K562 (cell line): ENCODE measurements around the gene USH2A. TPM values are rescaled to one million over a fixed set of nuclear protein-coding genes. Genes with fewer than 3 reads are reported as not detected.

Source experiments
- ATAC-seq: fragments of 200-7000 bp; cut with Tn5 transposase; 3 replicates; pipeline ENCODE4 v1.9.1; 2020; ENCODE audit warnings: moderate library complexity
- BruUV-seq: library from RNA; stranded (reverse); fragments of 400-500 nt; replicated peaks from 2 replicates; lab custom pipeline; 2021; lab: Mats Ljungman, UMichigan
- CTCF ChIA-PET: fragments of 300-600 bp; formaldehyde crosslinking; extraction: SDS; loops from one replicate; lab custom pipeline; 2021; ENCODE audit warnings: low intra/inter-chr PET ratio; lab: Yijun Ruan, JAX
- POLR2A ChIA-PET: fragments of 300-600, 350-650 bp; sonication (Branson Sonifier 250); formaldehyde crosslinking; extraction: SDS; loops from one replicate; lab custom pipeline; 2021; ENCODE audit warnings: antibody characterized with exemption, inconsistent platforms; lab: Yijun Ruan, JAX
- DNase-seq, 4 experiments: peaks; one replicate each; pipeline versions ENCODE4 v3.0.0 to v3.0.0-alpha.2; 2011 to 2018; ENCODE audit warnings: low spot score in 3 of 4, mixed read lengths in 3 of 4; ENCODE audit errors: extremely low read depth in 1 of 4
- FAIRE-seq: peaks from 2 replicates; lab custom pipeline; 2011; peaks lifted over from hg19 to GRCh38; lab: Jason Lieb, UNC
- H2AFZ ChIP-seq: 2 replicates; pipeline ENCODE4 v1.6.0; 2011; ENCODE audit warnings: low read depth, low read length, control low read depth, inconsistent platforms
- H3K27ac ChIP-seq: fragments of 200-600 bp; 3 replicates; pipeline ENCODE4 v1.8.0; 2011; ENCODE audit warnings: low read depth, mild to moderate bottlenecking, control low read depth, inconsistent platforms, low read length, moderate library complexity, mixed read lengths; ENCODE audit errors: extremely low read depth
- H3K27me3 ChIP-seq, 2 experiments: fragments of 300-600 bp in 1 of 2; 2 replicates in 1 of 2; 3 replicates in 1 of 2; pipeline versions ENCODE4 v1.6.0 to v1.8.0; 2011; ENCODE audit warnings: inconsistent platforms in 2 of 2, low read length in 2 of 2, mild to moderate bottlenecking in 1 of 2, mixed read lengths in 1 of 2, moderate library complexity in 1 of 2; ENCODE audit not compliant: control insufficient read depth in 2 of 2, insufficient read depth in 2 of 2
- H3K36me3 ChIP-seq: fragments of 300-600 bp; 3 replicates; pipeline ENCODE4 v1.8.0; 2011; ENCODE audit warnings: mild to moderate bottlenecking, low read length, inconsistent platforms; ENCODE audit not compliant: control insufficient read depth, insufficient read depth
- H3K4me1 ChIP-seq, 2 experiments: fragments of 200-600 bp in 1 of 2; replicated peaks in 1 of 2; 2 replicates in 1 of 2; 3 replicates in 1 of 2; pipeline versions ENCODE4 v1.5.1 to v1.8.0; 2011; ENCODE audit warnings: inconsistent platforms in 2 of 2, low read length in 2 of 2, mild to moderate bottlenecking in 1 of 2, mixed read lengths in 1 of 2, moderate library complexity in 1 of 2; ENCODE audit not compliant: control insufficient read depth in 2 of 2, insufficient read depth in 2 of 2
- H3K4me2 ChIP-seq: 2 replicates; pipeline ENCODE4 v1.6.1; 2011; ENCODE audit warnings: low read length, control low read depth, inconsistent platforms, mixed read lengths; ENCODE audit not compliant: insufficient read depth
- H3K4me3 ChIP-seq: fragments of 200-600 bp; sonication (generic), shearing (Covaris generic); 2 replicates; pipeline ENCODE4 v1.5.1; 2016; ENCODE audit warnings: control low read depth, inconsistent platforms
- H3K79me2 ChIP-seq: fragments of 200-600 bp; 3 replicates; pipeline ENCODE4 v1.8.0; 2011; ENCODE audit warnings: low read length, inconsistent platforms; ENCODE audit not compliant: control insufficient read depth, insufficient read depth
- H3K9ac ChIP-seq, 2 experiments: 2 replicates each; pipeline versions ENCODE4 v1.6.0 to v1.6.1; 2011; ENCODE audit warnings: low read depth in 2 of 2, low read length in 2 of 2, control low read depth in 1 of 2, inconsistent platforms in 1 of 2, mild to moderate bottlenecking in 1 of 2, mixed read lengths in 1 of 2; ENCODE audit not compliant: insufficient read depth in 1 of 2
- H3K9me1 ChIP-seq: one replicate; pipeline ENCODE4 v1.6.0; 2011; ENCODE audit warnings: inconsistent platforms, mild to moderate bottlenecking, low read length, moderate library complexity; ENCODE audit not compliant: control insufficient read depth, insufficient read depth
- H3K9me3 ChIP-seq: replicated peaks from 2 replicates; pipeline ENCODE4 v1.5.1; 2011; ENCODE audit warnings: low read depth, low read length, inconsistent platforms; ENCODE audit not compliant: control insufficient read depth, insufficient read depth
- H4K20me1 ChIP-seq: replicated peaks from 2 replicates; pipeline ENCODE4 v1.6.1; 2011; ENCODE audit warnings: low read length, inconsistent platforms, mixed read lengths; ENCODE audit not compliant: control insufficient read depth, insufficient read depth
- CBFB ChIP-seq: sonication (generic); formaldehyde crosslinking; IDR thresholded peaks from 2 replicates; pipeline ENCODE4 v1.4.0; 2020; ENCODE audit warnings: mild to moderate bottlenecking, missing genetic modification reagents
- CREM ChIP-seq: IDR thresholded peaks from 2 replicates; pipeline ENCODE4 v1.6.1; 2014; ENCODE audit warnings: antibody characterized with exemption, low read depth
- ELF2 ChIP-seq: fragments of 250-450 bp; sonication (Bioruptor Pico); IDR thresholded peaks from 2 replicates; pipeline ENCODE4 v1.5.0; 2021; ENCODE audit warnings: mild to moderate bottlenecking
- ETV1 ChIP-seq: fragments of 450-650 bp; conservative IDR thresholded peaks from 2 replicates; pipeline ENCODE4 v1.6.1; 2016; ENCODE audit warnings: missing genetic modification characterization, control low read depth, low read depth, missing compliant biosample characterization
- KHSRP ChIP-seq: fragments of 450-650 bp; IDR thresholded peaks from 2 replicates; pipeline ENCODE4 v1.6.1; 2017
- KLF1 ChIP-seq: fragments of 450-650 bp; IDR thresholded peaks from 2 replicates; pipeline ENCODE4 v1.6.1; 2016; ENCODE audit warnings: missing genetic modification characterization, missing compliant biosample characterization
- MED1 ChIP-seq: sonication (generic); formaldehyde crosslinking; IDR thresholded peaks from 2 replicates; pipeline ENCODE4 v1.8.1; 2023; ENCODE audit warnings: missing genetic modification reagents, borderline replicate concordance
- NBN ChIP-seq: fragments of 450-650 bp; IDR thresholded peaks from 2 replicates; pipeline ENCODE4 v1.6.1; 2016; ENCODE audit warnings: low read depth, mild to moderate bottlenecking
- NFIC ChIP-seq: fragments of 450-650 bp; IDR thresholded peaks from 2 replicates; pipeline ENCODE4 v1.6.1; 2017; ENCODE audit warnings: mild to moderate bottlenecking, inconsistent platforms
- TEAD1 ChIP-seq, 2 experiments: fragments of 450-650 bp in 1 of 2; sonication (generic) in 1 of 2; formaldehyde crosslinking; IDR thresholded peaks; 2 replicates each; pipeline versions ENCODE4 v1.4.0 to v1.8.0; 2020 to 2022; ENCODE audit warnings: mild to moderate bottlenecking in 2 of 2, missing genetic modification reagents in 1 of 2
- USF2 ChIP-seq: sonication (generic); formaldehyde crosslinking; IDR thresholded peaks from 2 replicates; pipeline ENCODE4 v1.5.0; 2020; ENCODE audit warnings: missing genetic modification reagents
- ZNF699 ChIP-seq: fragments of 250-450 bp; sonication (Bioruptor Pico); IDR thresholded peaks from 2 replicates; pipeline ENCODE4 v1.8.0; 2021; ENCODE audit warnings: mild to moderate bottlenecking, moderate library complexity; ENCODE audit not compliant: insufficient replicate concordance
- WGBS: fragments of 100-300 bp; shearing (Covaris generic); methylation state at CpG from one replicate; pipeline ENCODE4 v1.1.6; 2016; ENCODE audit warnings: low coverage, mixed read lengths; ENCODE audit not compliant: insufficient coverage; ENCODE audit errors: missing lambda C conversion rate; 5-methylcytosine and 5-hydroxymethylcytosine counted together
- in situ Hi-C: fragments of 300-500 bp; cut with MboI; formaldehyde crosslinking; loops from 4 replicates; pipeline ENCODE4 v1.15.0; 2018; ENCODE audit warnings: inconsistent platforms, mixed read lengths
- intact Hi-C: fragments of 100-400 bp; cut with micrococcal nuclease; formaldehyde crosslinking; loops from 2 replicates; pipeline ENCODE4 v1.14.2; 2022
- polyA plus RNA-seq, 8 experiments: library from polyadenylated mRNA; depleted of rRNA in 4 of 8; stranded (reverse) in 5 of 8; unstranded in 3 of 8; fragments of >200 nt; fragmentation: Nextera tagmentation in 2 of 8; fragmentation: Illumina TruSeq in 1 of 8; extraction: Ambion mirVana in 2 of 8; extraction: Trizol in 1 of 8; gene quantifications; 2 replicates each; pipeline versions ENCODE4 v1.2.1 to v1.2.3, GENCODE V29; 2011 to 2014; ENCODE audit warnings: inconsistent platforms in 1 of 8, missing spikeins in 1 of 8
- total RNA-seq, 7 experiments: library from RNA; depleted of rRNA in 6 of 7; stranded (reverse); fragments of >200 nt in 6 of 7; fragmentation: Illumina TruSeq in 2 of 7; extraction: Trizol in 2 of 7; gene quantifications; 2 replicates each; pipeline versions ENCODE4 v1.2.1 to v1.2.3, GENCODE V29; 2011 to 2021; ENCODE audit warnings: low replicate concordance in 1 of 7
- TF ChIP-seq, protein P1 (sequence below): sonication (generic); IDR thresholded peaks from 2 replicates; pipeline ENCODE4 v1.6.1; 2016
- TF ChIP-seq, protein P2 (sequence below): sonication (generic); formaldehyde crosslinking; IDR thresholded peaks from 2 replicates; pipeline ENCODE4 v1.8.0; 2022; ENCODE audit warnings: mild to moderate bottlenecking, missing genetic modification reagents, borderline replicate concordance
- TF ChIP-seq, protein P3 (sequence below): sonication (generic); formaldehyde crosslinking; IDR thresholded peaks from 2 replicates; pipeline ENCODE4 v1.8.0; 2023; ENCODE audit warnings: mild to moderate bottlenecking, missing genetic modification reagents

Gene USH2A
- total and polyA plus RNA-seq, 9 of the 15 experiments (the other 6 are each of a cell fraction or from before 2014, with no cell fraction given) = under 0.01 TPM; not detected in 7

- H3K9ac ChIP-seq = no peak overlapping the region
- ChIA-PET CTCF (no interaction called here), POLR2A (no interaction called here)
- no peak for DNase-seq
- H3K27ac ChIP-seq = no peak overlapping the region
- TF ChIP-seq TEAD1 (CRISPR knock-in tag; IDR thresholded peaks at IDR 0.05) (no peak), NBN (no peak), CBFB (CRISPR knock-in tag) (no peak), NFIC (no peak), USF2 (no peak), KHSRP (no peak), KLF1 (tag) (no peak), MED1 (CRISPR knock-in tag) (no peak), CREM (no peak), ETV1 (tag) (no peak), ELF2 (CRISPR knock-in tag) (no peak), ZNF699 (CRISPR knock-in tag) (no peak)
- TF ChIP-seq, protein P1, sequence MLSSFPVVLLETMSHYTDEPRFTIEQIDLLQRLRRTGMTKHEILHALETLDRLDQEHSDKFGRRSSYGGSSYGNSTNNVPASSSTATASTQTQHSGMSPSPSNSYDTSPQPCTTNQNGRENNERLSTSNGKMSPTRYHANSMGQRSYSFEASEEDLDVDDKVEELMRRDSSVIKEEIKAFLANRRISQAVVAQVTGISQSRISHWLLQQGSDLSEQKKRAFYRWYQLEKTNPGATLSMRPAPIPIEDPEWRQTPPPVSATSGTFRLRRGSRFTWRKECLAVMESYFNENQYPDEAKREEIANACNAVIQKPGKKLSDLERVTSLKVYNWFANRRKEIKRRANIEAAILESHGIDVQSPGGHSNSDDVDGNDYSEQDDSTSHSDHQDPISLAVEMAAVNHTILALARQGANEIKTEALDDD = no peak
- TF ChIP-seq, protein P2, sequence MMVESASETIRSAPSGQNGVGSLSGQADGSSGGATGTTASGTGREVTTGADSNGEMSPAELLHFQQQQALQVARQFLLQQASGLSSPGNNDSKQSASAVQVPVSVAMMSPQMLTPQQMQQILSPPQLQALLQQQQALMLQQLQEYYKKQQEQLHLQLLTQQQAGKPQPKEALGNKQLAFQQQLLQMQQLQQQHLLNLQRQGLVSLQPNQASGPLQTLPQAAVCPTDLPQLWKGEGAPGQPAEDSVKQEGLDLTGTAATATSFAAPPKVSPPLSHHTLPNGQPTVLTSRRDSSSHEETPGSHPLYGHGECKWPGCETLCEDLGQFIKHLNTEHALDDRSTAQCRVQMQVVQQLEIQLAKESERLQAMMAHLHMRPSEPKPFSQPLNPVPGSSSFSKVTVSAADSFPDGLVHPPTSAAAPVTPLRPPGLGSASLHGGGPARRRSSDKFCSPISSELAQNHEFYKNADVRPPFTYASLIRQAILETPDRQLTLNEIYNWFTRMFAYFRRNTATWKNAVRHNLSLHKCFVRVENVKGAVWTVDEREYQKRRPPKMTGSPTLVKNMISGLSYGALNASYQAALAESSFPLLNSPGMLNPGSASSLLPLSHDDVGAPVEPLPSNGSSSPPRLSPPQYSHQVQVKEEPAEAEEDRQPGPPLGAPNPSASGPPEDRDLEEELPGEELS (CRISPR knock-in tag) = no peak
- TF ChIP-seq, protein P3, sequence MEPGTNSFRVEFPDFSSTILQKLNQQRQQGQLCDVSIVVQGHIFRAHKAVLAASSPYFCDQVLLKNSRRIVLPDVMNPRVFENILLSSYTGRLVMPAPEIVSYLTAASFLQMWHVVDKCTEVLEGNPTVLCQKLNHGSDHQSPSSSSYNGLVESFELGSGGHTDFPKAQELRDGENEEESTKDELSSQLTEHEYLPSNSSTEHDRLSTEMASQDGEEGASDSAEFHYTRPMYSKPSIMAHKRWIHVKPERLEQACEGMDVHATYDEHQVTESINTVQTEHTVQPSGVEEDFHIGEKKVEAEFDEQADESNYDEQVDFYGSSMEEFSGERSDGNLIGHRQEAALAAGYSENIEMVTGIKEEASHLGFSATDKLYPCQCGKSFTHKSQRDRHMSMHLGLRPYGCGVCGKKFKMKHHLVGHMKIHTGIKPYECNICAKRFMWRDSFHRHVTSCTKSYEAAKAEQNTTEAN (CRISPR knock-in tag) = no peak
- no peak overlapping the region for H3K4me3 ChIP-seq
- in situ Hi-C loops = no loop called here
- H3K9me1 ChIP-seq = no peaks in the 10 kb centered on the region
- ATAC-seq = no peak
- no peaks in the 10 kb centered on the region for H3K27me3 ChIP-seq
- no peak overlapping the region for H3K4me2 ChIP-seq
- no peaks in the 10 kb centered on the region for H3K36me3 ChIP-seq
- H2AFZ ChIP-seq = no peak overlapping the region
- intact Hi-C loops = no loop called here
- FAIRE-seq = no peak
- H3K79me2 ChIP-seq = no peaks in the 10 kb centered on the region
- H4K20me1 ChIP-seq = no peaks in the 10 kb centered on the region
- H3K4me1 ChIP-seq = no peaks in the 10 kb centered on the region
- BruUV-seq = no TSS peak
- H3K9me3 ChIP-seq = 0 out of 2 replicates have a peak, but pooled peaks cover 3% of the 10 kb centered on the region
- 3% methylated on average over 4 of the region's 4 CpGs for WGBS
Observed at GRCh38 chr1:216246577-216247203, 176.6 kb downstream of the USH2A start.
